Measurements from ENCODE around the gene FOXF1.

Gene FOXF1

DNA sequence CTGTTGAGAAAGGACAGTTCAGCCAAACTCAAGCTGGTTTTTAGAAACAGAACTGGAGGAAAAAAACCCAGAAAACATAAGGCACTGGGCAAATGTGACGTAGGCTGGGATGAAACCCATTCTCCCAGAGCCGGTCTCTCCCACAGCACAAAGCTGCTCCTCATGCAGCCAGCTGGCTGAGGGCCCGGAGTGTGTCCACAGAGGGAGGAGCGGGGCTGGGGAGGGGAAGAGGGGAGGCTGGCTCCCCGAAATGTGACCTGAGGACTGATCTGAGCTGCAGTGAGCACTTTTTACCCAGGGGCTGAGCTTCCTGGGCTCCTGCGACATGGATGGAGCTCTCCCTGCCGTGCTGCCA lies 20.8 kb downstream of the FOXF1 start:
- ChIA-PET POLR2A (no interaction called here), CTCF (interaction anchor here (1.8 kb wide), 1 partner anchor 11 kb away, joined by 5 read pairs; no protein-coding TSS in a partner anchor)
- DNase-seq (ENCODE audit: extremely low spot score): no peak
- TF ChIP-seq, protein P1, sequence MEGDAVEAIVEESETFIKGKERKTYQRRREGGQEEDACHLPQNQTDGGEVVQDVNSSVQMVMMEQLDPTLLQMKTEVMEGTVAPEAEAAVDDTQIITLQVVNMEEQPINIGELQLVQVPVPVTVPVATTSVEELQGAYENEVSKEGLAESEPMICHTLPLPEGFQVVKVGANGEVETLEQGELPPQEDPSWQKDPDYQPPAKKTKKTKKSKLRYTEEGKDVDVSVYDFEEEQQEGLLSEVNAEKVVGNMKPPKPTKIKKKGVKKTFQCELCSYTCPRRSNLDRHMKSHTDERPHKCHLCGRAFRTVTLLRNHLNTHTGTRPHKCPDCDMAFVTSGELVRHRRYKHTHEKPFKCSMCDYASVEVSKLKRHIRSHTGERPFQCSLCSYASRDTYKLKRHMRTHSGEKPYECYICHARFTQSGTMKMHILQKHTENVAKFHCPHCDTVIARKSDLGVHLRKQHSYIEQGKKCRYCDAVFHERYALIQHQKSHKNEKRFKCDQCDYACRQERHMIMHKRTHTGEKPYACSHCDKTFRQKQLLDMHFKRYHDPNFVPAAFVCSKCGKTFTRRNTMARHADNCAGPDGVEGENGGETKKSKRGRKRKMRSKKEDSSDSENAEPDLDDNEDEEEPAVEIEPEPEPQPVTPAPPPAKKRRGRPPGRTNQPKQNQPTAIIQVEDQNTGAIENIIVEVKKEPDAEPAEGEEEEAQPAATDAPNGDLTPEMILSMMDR (IDR thresholded peaks at IDR 0.05; ENCODE audit: control extremely low read depth, extremely low read depth, low read depth, missing control alignments): no peak

DNA sequence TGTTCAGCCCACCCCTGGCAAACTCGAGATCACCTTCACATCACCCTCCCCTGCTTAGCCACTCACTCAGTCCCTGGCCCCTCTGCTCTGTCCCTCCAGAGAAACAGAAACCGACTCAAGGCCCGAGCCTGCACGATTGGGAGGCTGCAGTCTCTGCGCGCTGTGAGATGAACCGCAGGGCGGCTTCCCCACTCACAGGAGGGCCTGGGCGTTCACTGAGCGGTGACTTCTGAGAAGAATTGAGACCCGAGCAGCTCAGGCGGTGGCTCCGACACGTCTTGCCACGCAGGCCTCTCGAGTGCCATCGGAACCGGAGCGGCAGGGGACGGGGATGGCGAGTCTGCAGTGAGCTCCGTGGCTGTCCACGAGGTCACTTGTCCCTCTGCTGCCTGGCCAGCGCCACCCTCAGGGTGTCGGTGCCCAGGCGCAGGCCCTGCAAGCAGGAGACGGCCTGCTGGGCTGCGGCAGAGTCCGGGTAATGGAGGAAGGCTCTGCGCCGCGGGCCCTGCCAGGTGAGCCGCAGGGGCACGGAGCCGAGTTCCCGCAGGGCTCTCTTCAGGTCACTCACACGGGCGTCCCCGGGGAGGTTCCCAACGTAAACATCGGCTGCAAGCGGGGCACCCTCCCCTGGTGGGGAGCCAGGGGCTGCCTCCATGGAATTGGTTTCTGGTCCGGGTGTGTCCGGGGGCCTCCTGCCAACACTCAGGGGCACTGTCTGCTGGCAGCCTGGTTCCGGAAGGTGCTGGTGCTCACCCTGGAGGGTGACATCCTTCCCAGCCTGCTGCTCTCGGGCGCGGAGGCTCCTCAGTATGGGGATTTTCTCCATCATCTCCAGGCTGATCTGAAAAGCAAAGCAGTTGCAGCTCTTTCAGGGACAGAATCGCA lies 21.6 kb downstream of the FOXF1 start:
- no peak for DNase-seq (ENCODE audit: extremely low spot score)
- ChIA-PET POLR2A (no interaction called here), CTCF (interaction anchor here (1.8 kb wide), 1 partner anchor 12 kb away, joined by 5 read pairs; no protein-coding TSS in a partner anchor)

DNA sequence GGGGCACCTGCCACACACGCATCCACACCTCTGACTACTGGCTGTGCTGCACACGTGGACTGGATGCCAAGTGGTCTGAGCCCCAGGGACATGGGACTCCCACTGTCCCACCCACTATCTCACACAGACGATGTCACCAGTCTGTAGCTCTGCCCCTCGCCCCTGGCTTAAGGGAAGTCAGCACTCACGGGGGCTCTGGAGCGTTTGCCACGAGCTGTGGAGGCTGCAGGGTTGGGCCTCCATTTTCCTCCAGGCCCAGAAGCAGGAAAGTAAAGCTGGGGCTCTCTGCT lies 22.1 kb downstream of the FOXF1 start:
- ChIA-PET POLR2A (no interaction called here), CTCF (interaction anchor here (1.4 to 1.8 kb wide), 2 partner anchors 12 kb away, joined by 5 to 8 read pairs; no protein-coding TSS in a partner anchor)
- DNase-seq (ENCODE audit: extremely low spot score): no peak
- TF ChIP-seq, protein P1 (IDR thresholded peaks at IDR 0.05; ENCODE audit: control extremely low read depth, extremely low read depth, low read depth, missing control alignments): no peak

More for the DNA sequence above, 21.6 kb downstream of the FOXF1 start:
- TF ChIP-seq, protein P1 (IDR thresholded peaks at IDR 0.05; ENCODE audit: control extremely low read depth, extremely low read depth, low read depth, missing control alignments): no peak

DNA sequence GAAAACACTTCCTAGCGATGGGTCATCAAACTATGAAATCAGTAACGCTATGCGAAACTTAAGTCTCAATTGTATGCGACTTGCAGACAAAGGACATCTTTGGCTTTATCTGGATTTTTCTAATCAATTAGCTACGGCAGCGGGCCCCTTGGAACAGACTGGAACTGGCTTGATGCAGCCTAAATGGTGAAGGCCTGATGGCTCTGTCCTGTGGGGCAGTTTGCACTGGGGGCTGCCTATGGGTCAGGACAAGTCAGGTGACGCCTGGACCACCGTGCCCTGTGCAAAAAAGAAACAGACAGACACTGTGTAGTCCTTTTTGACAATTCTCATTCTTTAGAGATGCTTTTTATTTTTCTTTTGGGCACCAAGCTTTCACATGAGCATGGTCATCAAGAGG lies 22.7 kb downstream of the FOXF1 start:
- POLR2A ChIA-PET: no interaction called here
- TF ChIP-seq, protein P1 (IDR thresholded peaks at IDR 0.05; ENCODE audit: control extremely low read depth, extremely low read depth, low read depth, missing control alignments): no peak
- DNase-seq (ENCODE audit: extremely low spot score): no peak
- CTCF ChIA-PET: interaction anchor here (1.4 kb wide), 1 partner anchor 13 kb away, joined by 8 read pairs; no protein-coding TSS in a partner anchor

DNA sequence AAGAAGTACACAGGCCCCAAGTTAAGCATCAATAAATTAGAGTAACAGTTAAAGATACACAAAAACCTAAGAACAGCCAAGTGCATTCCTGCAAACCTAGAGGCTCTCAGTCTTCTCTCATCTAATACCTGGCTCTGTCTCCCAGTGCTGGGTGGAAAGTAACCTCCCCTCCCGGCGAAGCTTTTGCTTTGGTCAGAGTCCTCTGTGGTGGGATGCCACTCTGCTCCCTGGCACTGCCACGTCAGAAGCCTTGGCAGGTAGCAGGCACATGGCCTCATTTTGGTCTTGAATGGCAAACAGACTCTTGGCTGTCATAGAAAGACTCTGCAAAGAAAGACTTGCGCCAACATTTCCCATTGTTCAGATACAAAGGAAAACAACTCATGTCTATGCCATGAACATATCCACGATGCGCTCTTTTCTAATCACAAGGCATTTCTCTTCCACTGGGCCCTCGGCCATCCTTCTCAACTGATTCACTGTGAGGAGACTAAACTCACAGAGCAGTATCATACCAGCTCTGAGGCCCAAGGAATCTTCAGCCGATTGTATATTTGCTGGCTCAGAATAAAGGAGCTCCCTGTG lies 23.5 kb downstream of the FOXF1 start:
- CTCF ChIA-PET: interaction anchor here (1.4 kb wide), 1 partner anchor 13 kb away, joined by 8 read pairs; no protein-coding TSS in a partner anchor
- POLR2A ChIA-PET: no interaction called here
- DNase-seq (ENCODE audit: extremely low spot score): no peak
- TF ChIP-seq, protein P1 (IDR thresholded peaks at IDR 0.05; ENCODE audit: control extremely low read depth, extremely low read depth, low read depth, missing control alignments): no peak

DNA sequence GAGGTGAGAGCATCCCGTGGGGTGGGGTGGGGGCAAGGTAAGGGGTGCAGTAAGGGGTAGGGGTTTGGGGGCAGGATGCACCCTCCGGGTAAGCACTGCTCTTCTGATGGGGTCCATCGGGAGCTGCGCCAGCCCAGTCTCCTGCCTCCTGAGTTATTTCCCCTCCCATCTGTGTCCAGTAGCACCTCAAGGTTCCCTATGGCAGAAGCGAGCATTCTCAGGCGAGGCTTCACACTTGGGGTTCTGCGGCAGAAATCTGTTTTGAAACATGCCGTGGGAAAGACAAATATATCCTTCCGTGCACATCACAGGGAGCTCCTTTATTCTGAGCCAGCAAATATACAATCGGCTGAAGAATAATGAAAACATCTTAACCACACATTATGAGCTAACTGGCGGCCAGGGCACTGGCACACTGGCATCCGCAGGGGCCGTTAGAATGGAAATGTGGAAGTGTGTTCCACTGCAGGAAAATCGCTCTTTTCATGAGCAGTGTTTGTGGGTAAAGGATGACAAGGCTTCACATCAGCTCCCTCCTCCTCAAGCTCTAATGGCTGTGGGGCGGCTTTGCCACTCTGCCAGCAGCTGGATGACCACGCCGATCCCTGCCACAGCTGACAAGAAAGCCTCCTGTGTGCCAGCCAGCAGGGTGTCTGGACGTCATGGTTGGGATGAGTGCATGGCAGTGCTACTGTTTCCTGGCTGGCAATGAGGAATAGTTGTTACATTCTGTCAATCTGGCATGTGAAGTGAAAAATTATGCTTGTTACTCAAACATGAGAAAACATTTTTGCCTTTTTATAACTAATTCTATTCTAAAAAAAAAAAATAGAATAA lies 24.7 kb downstream of the FOXF1 start:
- DNase-seq (ENCODE audit: extremely low spot score): no peak
- TF ChIP-seq, protein P1 (IDR thresholded peaks at IDR 0.05; ENCODE audit: control extremely low read depth, extremely low read depth, low read depth, missing control alignments): no peak
- CTCF ChIA-PET: interaction anchor here (0.7 kb wide), 1 partner anchor 15 kb away, joined by 3 read pairs; no protein-coding TSS in a partner anchor
- POLR2A ChIA-PET: no interaction called here

All from GM10248 (cell line).